ENCODE data around the gene CILP.

DNA sequence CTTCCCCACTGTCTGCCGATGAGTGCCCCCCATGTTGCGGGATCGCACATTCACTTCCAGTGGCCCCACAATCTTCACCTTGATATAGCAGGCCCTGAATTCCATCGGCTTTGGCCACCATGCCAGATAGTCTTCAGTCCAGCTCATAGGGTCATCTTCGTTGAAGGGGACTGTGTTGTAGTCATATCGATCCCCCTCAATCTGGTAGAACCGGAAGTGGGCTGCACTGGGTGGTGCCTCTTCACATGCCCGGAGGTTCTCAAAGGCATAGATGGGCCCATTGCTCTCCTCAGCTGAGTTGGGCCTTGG lies 14.0 kb downstream of the CILP start:
- TF ChIP-seq POLR2A (IDR thresholded peaks at IDR 0.05), result no peak
- TF ChIP-seq, protein P1, sequence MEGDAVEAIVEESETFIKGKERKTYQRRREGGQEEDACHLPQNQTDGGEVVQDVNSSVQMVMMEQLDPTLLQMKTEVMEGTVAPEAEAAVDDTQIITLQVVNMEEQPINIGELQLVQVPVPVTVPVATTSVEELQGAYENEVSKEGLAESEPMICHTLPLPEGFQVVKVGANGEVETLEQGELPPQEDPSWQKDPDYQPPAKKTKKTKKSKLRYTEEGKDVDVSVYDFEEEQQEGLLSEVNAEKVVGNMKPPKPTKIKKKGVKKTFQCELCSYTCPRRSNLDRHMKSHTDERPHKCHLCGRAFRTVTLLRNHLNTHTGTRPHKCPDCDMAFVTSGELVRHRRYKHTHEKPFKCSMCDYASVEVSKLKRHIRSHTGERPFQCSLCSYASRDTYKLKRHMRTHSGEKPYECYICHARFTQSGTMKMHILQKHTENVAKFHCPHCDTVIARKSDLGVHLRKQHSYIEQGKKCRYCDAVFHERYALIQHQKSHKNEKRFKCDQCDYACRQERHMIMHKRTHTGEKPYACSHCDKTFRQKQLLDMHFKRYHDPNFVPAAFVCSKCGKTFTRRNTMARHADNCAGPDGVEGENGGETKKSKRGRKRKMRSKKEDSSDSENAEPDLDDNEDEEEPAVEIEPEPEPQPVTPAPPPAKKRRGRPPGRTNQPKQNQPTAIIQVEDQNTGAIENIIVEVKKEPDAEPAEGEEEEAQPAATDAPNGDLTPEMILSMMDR (IDR thresholded peaks at IDR 0.05), result no peak

Data from heart left ventricle (tissue), 13 donors.